Spleen (tissue), 11 donors: ENCODE results near the gene RHOJ. TPM values are rescaled to one million over a fixed set of nuclear protein-coding genes. Genes with fewer than 3 reads are reported as not detected.

Experiments
- DNase-seq: peaks from one replicate; pipeline ENCODE4 v3.0.0-alpha.2; 2020
- H3K27ac ChIP-seq, 8 donors: fragments of 200-600 bp; sonication (generic) in 7 of 8; 1 replicate in 4 of 8; 2 replicates in 4 of 8; pipeline versions ENCODE4 v1.5.0 to v1.8.0; 2016 to 2021; ENCODE audit warnings: inconsistent platforms in 4 of 8, mild to moderate bottlenecking in 4 of 8, moderate library complexity in 1 of 8
- H3K27me3 ChIP-seq, 7 donors: fragments of 200-600 bp; sonication (generic) in 6 of 7; replicated peaks in 1 of 7; 1 replicate in 4 of 7; 2 replicates in 3 of 7; pipeline versions ENCODE4 v1.5.0 to v1.8.0; 2016 to 2021; ENCODE audit warnings: inconsistent platforms in 3 of 7, mild to moderate bottlenecking in 1 of 7
- H3K36me3 ChIP-seq, 6 donors: fragments of 200-600 bp; sonication (generic) in 5 of 6; 1 replicate in 4 of 6; 2 replicates in 2 of 6; pipeline versions ENCODE4 v1.5.0 to v1.8.0; 2016 to 2021; ENCODE audit warnings: inconsistent platforms in 2 of 6
- H3K4me1 ChIP-seq, 6 donors: fragments of 200-600 bp; sonication (generic) in 5 of 6; 1 replicate in 3 of 6; 2 replicates in 3 of 6; pipeline versions ENCODE4 v1.5.0 to v1.8.0; 2016 to 2021; ENCODE audit warnings: inconsistent platforms in 3 of 6
- H3K4me3 ChIP-seq, 8 donors: fragments of 200-600 bp; sonication (generic) in 7 of 8; 1 replicate in 4 of 8; 2 replicates in 4 of 8; pipeline versions ENCODE4 v1.5.0 to v1.8.0; 2016 to 2021; ENCODE audit warnings: inconsistent platforms in 4 of 8, mild to moderate bottlenecking in 4 of 8, moderate library complexity in 2 of 8
- H3K9me3 ChIP-seq, 8 donors: fragments of 200-600 bp; sonication (generic) in 7 of 8; 1 replicate in 4 of 8; 2 replicates in 4 of 8; pipeline versions ENCODE4 v1.5.0 to v1.8.0; 2016 to 2021; ENCODE audit warnings: inconsistent platforms in 4 of 8
- CTCF ChIP-seq, 11 experiments: fragments of 200-600 bp in 7 of 11; fragments of 450-650 bp in 4 of 11; sonication (generic) in 4 of 11; IDR thresholded peaks in 8 of 11; conservative IDR thresholded peaks in 3 of 11; 1 replicate in 7 of 11; 2 replicates in 4 of 11; pipeline versions ENCODE4 v1.4.0 to v1.8.0; 2016 to 2021; ENCODE audit warnings: antibody characterized with exemption in 11 of 11, inconsistent platforms in 4 of 11, mild to moderate bottlenecking in 1 of 11
- POLR2A ChIP-seq, 3 donors: fragments of 450-650 bp; IDR thresholded peaks; one replicate each; pipeline ENCODE4 v1.5.1; 2017; ENCODE audit warnings: antibody characterized with exemption in 3 of 3, mild to moderate bottlenecking in 1 of 3
- POLR2AphosphoS5 ChIP-seq, 3 donors: sonication (generic); formaldehyde crosslinking; IDR thresholded peaks; one replicate each; pipeline ENCODE4 v1.5.1; 2017; ENCODE audit warnings: antibody characterized with exemption in 3 of 3
- WGBS, 5 donors: extraction: QIAGEN DNeasy Blood & Tissue Kit in 3 of 5; methylation state at CpG; one replicate each; pipeline versions ENCODE4 v1.1.5 to v1.1.7; 2013 to 2018; 5-methylcytosine and 5-hydroxymethylcytosine counted together
- intact Hi-C: fragments of 100-400 bp; cut with DNase I; formaldehyde crosslinking; loops from one replicate; pipeline ENCODE4 v1.15.0; 2023; ENCODE audit warnings: low total_unique reads
- polyA plus RNA-seq, 3 donors: library from polyadenylated mRNA; stranded (reverse); fragments of 200-250 nt; gene quantifications; one replicate each; pipeline ENCODE4 v1.2.1, GENCODE V29; 2013
- total RNA-seq, 7 donors: library from RNA; depleted of rRNA in 3 of 7; stranded (reverse); fragments of >200 nt in 3 of 7; fragmentation: NEBNext Ultra II Directional in 4 of 7; extraction: Animal tissue kit (Norgen Biotek cat#: 25700) in 4 of 7; gene quantifications; one replicate each; pipeline versions ENCODE4 v1.1.0 to v1.2.1, GENCODE V29; 2016 to 2021
- donor health status: healthy with polysubstance abuse.
- donor health status: DM: no; HTN: no; CAD: no; lungs with moderate emphysema.
- donor health status: DM: no; HTN: no; CAD: no.
- donor health status: Bipolar disorder and iron deficiency.
- donor health status: healthy.
- donor health status: DM: no; HTN: no; CAD: no.
- donor health status: DM: yes; HTN: yes; CAD: no.

Gene RHOJ
- total and polyA plus RNA-seq, 10 donors = 5.5 to 26.3 (median 14.9) TPM

GRCh38 chr14:63257299-63257698 is 53.1 kb downstream of the RHOJ start:
- no peaks in the 10 kb centered on the region for H3K4me1 ChIP-seq
- no peak overlapping the region for H3K27ac ChIP-seq
- 53 to 65% (median 60%) methylated on average over 4 of the region's 4 CpGs for WGBS, 5 donors
- no peaks in the 10 kb centered on the region for H3K36me3 ChIP-seq
- H3K9me3 ChIP-seq = no peaks in the 10 kb centered on the region
- intact Hi-C loops = no loop called here
- TF ChIP-seq CTCF (IDR thresholded peaks at IDR 0.05 in 8 of 11, conservative IDR thresholded peaks at IDR 0.05 in 3 of 11) (no peak), POLR2AphosphoS5 (IDR thresholded peaks at IDR 0.05) (no peak), POLR2A (IDR thresholded peaks at IDR 0.05) (no peak)
- H3K27me3 ChIP-seq = no peaks in the 10 kb centered on the region
- DNase-seq = no peak
- H3K4me3 ChIP-seq = no peak overlapping the region

- DNase-seq = no peak
- no peaks in the 10 kb centered on the region for H3K4me1 ChIP-seq
- intact Hi-C loops = no loop called here
- H3K9me3 ChIP-seq = peaks cover 0 to 11% (median 0%) of the 10 kb centered on the region in 8 donors
- H3K4me3 ChIP-seq = no peak overlapping the region
- 88 to 96% (median 91%) methylated on average over 2 of the region's 2 CpGs for WGBS, 5 donors
- no peaks in the 10 kb centered on the region for H3K36me3 ChIP-seq
- TF ChIP-seq POLR2A (IDR thresholded peaks at IDR 0.05) (no peak), CTCF (IDR thresholded peaks at IDR 0.05 in 8 of 11, conservative IDR thresholded peaks at IDR 0.05 in 3 of 11) (no peak), POLR2AphosphoS5 (IDR thresholded peaks at IDR 0.05) (no peak)
- no peak overlapping the region for H3K27ac ChIP-seq
- H3K27me3 ChIP-seq = peaks cover 0 to 4% (median 0%) of the 10 kb centered on the region in 7 donors
These were observed 58.2 kb downstream of the RHOJ start for GRCh38 chr14:63262446-63262845.

GRCh38 chr14:63266106-63266505 is 61.9 kb downstream of the RHOJ start:
- Histone ChIP-seq H3K27ac (no peak overlapping the region), H3K27me3 (peaks cover 0 to 7% (median 0%) of the 10 kb centered on the region in 7 donors), H3K9me3 (peaks cover 0 to 11% (median 0%) of the 10 kb centered on the region in 8 donors), H3K4me1 (no peaks in the 10 kb centered on the region), H3K36me3 (no peaks in the 10 kb centered on the region), H3K4me3 (no peak overlapping the region)
- WGBS, 5 donors = 71 to 91% (median 86%) methylated on average over 1 of the region's 1 CpG
- intact Hi-C loops = no loop called here
- no peak for DNase-seq
- TF ChIP-seq CTCF (IDR thresholded peaks at IDR 0.05 in 8 of 11, conservative IDR thresholded peaks at IDR 0.05 in 3 of 11) = no peak
- no peak for TF ChIP-seq POLR2A (IDR thresholded peaks at IDR 0.05)
- no peak for TF ChIP-seq POLR2AphosphoS5 (IDR thresholded peaks at IDR 0.05)

- no peak for DNase-seq
- intact Hi-C loops = no loop called here
- Histone ChIP-seq H3K27ac (no peak overlapping the region), H3K36me3 (no peaks in the 10 kb centered on the region), H3K27me3 (peaks cover 0 to 7% (median 0%) of the 10 kb centered on the region in 7 donors), H3K4me3 (no peak overlapping the region), H3K9me3 (peaks cover 0 to 11% (median 0%) of the 10 kb centered on the region in 8 donors), H3K4me1 (no peaks in the 10 kb centered on the region)
- 69 to 86% (median 80%) methylated on average over 3 of the region's 3 CpGs for WGBS, 5 donors
- no peak for TF ChIP-seq CTCF (IDR thresholded peaks at IDR 0.05 in 8 of 11, conservative IDR thresholded peaks at IDR 0.05 in 3 of 11)
- no peak for TF ChIP-seq POLR2AphosphoS5 (IDR thresholded peaks at IDR 0.05)
- TF ChIP-seq POLR2A (IDR thresholded peaks at IDR 0.05) = no peak
These were observed 62.9 kb downstream of the RHOJ start for GRCh38 chr14:63267171-63267570.
